GM23248 (cell line): ENCODE measurements around the gene PLCH2.

Source experiments
- EZH2 ChIP-seq: fragments of 200-600 bp; sonication (generic); IDR thresholded peaks from 2 replicates; pipeline ENCODE4 v1.6.1; 2018; ENCODE audit warnings: antibody characterized with exemption, mild to moderate bottlenecking; ENCODE audit not compliant: insufficient read depth, poor library complexity, severe bottlenecking
- EZH2phosphoT487 ChIP-seq: fragments of 200-600 bp; sonication (generic); IDR thresholded peaks from 2 replicates; pipeline ENCODE4 v1.6.1; 2018; ENCODE audit warnings: antibody characterized with exemption, moderate library complexity, mild to moderate bottlenecking, low read depth; ENCODE audit not compliant: insufficient read depth

- TF ChIP-seq EZH2 (no peak), EZH2phosphoT487 (no peak)
These were observed 41.9 kb downstream of the PLCH2 start for GRCh38 chr1:2517966-2518365.
